Kidney epithelial cell (primary cell): ENCODE data around the gene TSPAN5. TPM values are rescaled to one million over a fixed set of nuclear protein-coding genes. Genes with fewer than 3 reads are reported as not detected.

ENCODE experiments used
- DNase-seq: peaks from one replicate; pipeline ENCODE4 v3.0.0-alpha.2; 2010; ENCODE audit warnings: low read depth
- H3K27me3 ChIP-seq: 2 replicates; pipeline ENCODE4 v1.6.0; 2011; ENCODE audit warnings: low read length; ENCODE audit not compliant: control insufficient read depth, insufficient read depth
- H3K36me3 ChIP-seq: 2 replicates; pipeline ENCODE4 v1.5.1; 2011; ENCODE audit warnings: low read length; ENCODE audit not compliant: control insufficient read depth, insufficient read depth
- H3K4me3 ChIP-seq: 2 replicates; pipeline ENCODE4 v1.5.1; 2011; ENCODE audit warnings: low read depth, mild to moderate bottlenecking, control low read depth, low read length
- CTCF ChIP-seq: IDR thresholded peaks from 2 replicates; pipeline ENCODE4 v1.5.1; 2011; ENCODE audit warnings: mild to moderate bottlenecking, moderate library complexity, low read length, control low read depth, inconsistent platforms; ENCODE audit not compliant: insufficient read depth, poor library complexity, severe bottlenecking
- total RNA-seq: library from RNA; depleted of rRNA; stranded (reverse); fragments of >200 nt; gene quantifications from 2 replicates; pipeline ENCODE4 v1.2.3, GENCODE V29; 2015

TSPAN5 gene
- total RNA-seq, 1 donor from 2014 or later, result 20.5 TPM

GRCh38 chr4:98502624-98503023, 155.8 kb downstream of the TSPAN5 start:
- TF ChIP-seq CTCF, result no peak
- Histone ChIP-seq H3K4me3 (no peak overlapping the region), H3K27me3 (no peaks in the 10 kb centered on the region), H3K36me3 (no peaks in the 10 kb centered on the region)
- no peak for DNase-seq

DNA sequence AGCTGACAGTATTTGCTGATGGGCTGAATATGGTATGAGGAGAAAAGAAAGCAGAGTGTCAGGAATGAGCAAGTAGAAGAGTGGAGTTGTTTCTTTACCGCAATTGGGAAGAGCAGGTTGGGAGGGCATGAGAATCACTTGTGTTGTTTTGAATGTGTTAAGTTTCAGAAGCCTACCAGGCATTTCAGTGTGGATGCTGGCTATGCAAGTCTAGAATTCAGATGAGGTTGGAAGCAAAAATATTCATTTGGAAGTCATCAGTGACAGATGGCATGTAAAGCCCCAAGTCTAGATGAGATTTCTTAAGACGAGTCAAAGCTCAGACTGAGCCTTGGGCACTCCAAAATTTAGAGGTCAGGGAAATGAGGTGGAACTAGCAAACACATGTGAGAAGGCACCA, 156.4 kb downstream of the TSPAN5 start:
- no peak for TF ChIP-seq CTCF
- Histone ChIP-seq H3K27me3 (no peaks in the 10 kb centered on the region), H3K36me3 (no peaks in the 10 kb centered on the region), H3K4me3 (no peak overlapping the region)
- DNase-seq, result no peak

DNA sequence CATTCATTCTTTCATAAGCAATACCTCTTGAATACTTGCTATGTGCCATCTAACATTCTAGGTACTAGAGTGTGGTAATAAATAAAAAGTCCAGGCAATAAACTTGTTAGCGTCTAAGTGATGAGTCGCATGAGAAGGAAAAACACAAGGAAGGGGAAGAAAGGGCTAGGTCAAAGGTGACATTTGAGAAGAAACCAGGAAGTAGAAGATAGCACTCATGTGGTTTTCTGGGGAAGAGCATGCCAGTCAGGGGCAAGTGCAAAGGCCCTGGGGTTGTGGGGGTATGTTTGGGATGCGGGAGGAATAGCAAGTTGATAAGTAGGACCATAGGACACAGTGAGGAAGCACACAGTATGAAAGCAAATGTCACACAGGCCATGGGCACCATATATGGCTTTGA, 157.0 kb downstream of the TSPAN5 start:
- DNase-seq, result no peak
- Histone ChIP-seq H3K4me3 (no peak overlapping the region), H3K27me3 (no peaks in the 10 kb centered on the region), H3K36me3 (no peaks in the 10 kb centered on the region)
- no peak for TF ChIP-seq CTCF

DNA sequence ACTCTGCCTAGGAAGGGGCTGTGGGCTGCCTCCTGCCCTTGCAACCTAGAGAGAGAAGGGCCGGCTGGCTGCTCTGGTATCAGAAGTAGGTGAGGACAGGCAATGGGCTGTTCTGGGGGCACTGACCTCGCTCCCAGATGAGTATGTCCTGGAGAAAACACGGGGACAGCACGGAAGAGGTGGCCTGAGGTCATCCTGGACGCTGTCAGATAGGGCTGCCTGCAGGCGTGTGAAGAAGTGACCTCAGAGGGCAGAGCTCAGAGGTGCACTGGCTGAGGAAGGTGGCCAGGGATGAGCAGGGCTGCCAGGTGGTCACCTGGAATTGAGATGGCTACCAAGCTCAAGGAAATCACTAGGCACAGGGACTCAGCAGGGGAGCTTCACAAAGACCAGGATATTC, 159.6 kb downstream of the TSPAN5 start:
- no peak for DNase-seq
- no peaks in the 10 kb centered on the region for H3K27me3 ChIP-seq
- H3K4me3 ChIP-seq, result no peak overlapping the region
- no peak for TF ChIP-seq CTCF
- H3K36me3 ChIP-seq, result no peaks in the 10 kb centered on the region

DNA sequence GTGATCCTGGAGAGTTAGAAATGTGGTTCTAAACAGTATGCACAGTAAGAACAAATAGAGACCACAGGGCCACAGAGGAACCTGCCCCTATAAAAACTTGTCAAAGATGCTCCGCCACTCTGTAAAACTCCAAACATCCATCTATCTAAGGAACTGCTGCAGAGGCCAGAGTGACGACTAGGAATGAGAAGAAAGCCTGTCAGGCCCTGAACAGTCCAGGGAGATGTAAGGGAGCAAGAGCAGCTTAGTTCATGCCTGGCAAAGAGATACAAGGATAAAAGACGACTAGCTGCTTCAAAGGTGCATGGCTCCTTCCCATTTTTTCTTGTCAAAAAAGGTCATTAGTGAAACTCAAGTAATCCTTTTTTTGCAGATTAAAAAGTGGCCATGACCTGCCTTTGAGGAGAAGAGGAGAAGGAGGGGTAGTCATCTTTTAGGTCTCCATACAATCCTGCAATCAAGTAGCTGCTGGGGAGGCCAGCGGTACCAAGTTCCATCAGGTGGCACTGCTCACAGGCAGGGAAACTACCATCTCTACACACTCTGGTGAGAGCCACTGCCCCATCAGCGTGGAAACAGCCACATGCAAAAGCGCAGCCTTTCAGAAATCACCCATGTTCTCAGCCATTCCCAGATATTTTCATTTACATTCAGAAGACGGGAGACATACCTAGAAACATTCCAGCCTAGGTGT, 162.1 kb downstream of the TSPAN5 start:
- DNase-seq, result no peak
- Histone ChIP-seq H3K4me3 (no peak overlapping the region), H3K36me3 (no peaks in the 10 kb centered on the region), H3K27me3 (no peaks in the 10 kb centered on the region)
- no peak for TF ChIP-seq CTCF

GRCh38 chr4:98493296-98493695, 165.1 kb downstream of the TSPAN5 start:
- DNase-seq, result no peak
- no peak for TF ChIP-seq CTCF
- no peak overlapping the region for H3K4me3 ChIP-seq
- H3K27me3 ChIP-seq, result no peaks in the 10 kb centered on the region
- no peaks in the 10 kb centered on the region for H3K36me3 ChIP-seq
